ENCODE data around the gene LRRC75A.

LRRC75A gene

DNA sequence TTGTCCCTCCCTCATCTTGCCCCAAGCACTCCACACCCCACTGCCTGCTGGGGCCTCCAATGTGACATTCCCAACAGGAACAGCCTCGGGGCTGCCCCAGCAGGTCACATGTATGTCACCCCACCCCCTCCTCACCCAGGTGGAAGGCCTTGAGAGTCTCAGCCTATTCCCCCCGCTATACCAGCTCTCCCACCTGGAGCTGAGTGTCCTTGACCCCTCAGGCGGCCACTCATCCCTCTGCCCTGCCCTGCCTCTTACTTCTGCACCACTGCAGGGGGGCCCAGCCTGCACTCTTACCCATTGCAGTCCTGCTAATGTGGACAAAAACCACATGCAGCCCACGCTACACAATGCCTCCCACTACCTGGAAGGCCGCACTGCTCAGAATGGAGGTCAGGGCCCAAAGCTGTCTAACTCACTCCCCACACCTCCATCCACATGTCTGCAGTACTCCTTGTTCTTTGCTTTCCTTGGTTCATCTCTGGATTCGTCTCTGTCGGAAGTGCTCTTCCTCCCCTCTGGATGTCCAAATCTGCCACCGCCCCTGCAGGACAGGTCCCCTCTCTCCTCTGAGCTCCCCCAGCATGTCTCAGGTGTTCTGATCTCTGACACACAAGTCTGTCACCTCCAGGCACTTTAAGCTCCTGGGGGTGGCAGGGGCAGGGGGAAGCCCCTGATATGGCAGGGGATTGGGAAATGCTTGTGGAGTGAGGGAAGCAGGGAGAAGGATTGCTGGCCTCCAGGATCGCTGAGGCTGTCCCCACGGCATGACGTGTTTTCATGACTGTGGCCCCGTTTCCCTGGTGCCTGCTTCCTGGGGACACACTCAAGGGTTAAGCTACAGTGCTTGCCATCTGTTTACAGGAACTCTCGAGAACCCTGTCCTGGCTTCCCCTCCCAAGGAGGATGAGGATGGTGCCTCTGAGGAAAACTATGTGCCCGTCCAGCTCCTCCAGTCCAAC lies 55.8 kb downstream of the LRRC75A start:
- DNase-seq (ENCODE audit: low spot score) (no peak), FAIRE-seq (no peak)

DNA sequence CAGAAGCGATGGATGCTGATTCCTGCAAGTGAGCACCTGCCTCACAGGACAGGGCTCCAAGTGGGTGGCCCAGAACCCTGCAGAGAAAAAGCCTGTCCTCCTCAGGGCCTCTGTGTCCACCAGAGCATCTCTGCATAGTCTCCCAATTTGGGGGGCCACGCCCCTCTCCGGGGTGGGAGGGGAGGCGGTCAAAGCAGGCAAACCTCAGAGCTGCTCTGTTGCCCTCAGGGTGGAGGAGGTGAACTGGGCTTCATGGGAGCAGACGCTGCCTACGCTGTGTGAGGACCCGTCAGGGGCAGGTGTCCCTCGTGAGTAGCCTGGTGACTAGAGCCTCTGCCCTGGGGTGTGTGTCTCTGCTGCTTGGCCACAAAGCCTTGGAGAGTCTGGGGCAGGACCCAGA lies 57.3 kb downstream of the LRRC75A start:
- DNase-seq (ENCODE audit: low spot score) = no peak
- no peak for FAIRE-seq

DNA sequence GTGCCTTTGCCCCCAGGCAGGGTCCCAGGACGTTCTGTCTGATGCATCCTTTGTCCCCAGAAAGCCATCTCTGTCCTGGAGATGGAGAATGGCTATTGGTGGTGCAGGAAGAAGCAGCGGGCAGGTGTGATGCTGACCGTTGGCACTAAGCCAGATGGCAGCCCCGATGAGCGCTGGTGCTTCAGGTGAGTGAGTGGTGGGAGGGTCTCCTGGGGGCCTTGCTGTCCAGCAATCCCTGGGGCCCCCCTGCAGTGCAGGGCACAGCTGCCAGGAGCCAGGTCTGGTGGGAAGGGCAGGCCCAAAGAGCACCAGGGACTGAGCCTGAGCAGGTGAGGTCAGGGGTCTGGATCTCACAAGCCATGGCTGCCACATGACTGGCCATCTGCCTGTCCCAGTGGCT lies 58.5 kb downstream of the LRRC75A start:
- DNase-seq (ENCODE audit: low spot score) = no peak
- no peak for FAIRE-seq

DNA sequence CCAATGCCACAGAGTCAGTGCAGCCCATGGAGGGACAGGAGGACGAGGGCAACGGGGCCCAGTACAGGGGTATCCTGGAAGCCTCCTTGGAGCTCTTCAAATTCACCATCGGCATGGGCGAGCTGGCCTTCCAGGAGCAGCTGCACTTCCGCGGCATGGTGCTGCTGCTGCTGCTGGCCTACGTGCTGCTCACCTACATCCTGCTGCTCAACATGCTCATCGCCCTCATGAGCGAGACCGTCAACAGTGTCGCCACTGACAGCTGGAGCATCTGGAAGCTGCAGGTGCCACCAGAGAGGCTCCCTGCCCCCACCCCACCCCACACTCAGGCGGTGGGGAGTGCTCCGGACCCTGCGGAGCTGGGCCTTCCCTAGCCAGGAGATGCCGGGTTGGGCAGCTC lies 60.0 kb downstream of the LRRC75A start:
- FAIRE-seq (no peak), DNase-seq (ENCODE audit: low spot score) (no peak)

DNA sequence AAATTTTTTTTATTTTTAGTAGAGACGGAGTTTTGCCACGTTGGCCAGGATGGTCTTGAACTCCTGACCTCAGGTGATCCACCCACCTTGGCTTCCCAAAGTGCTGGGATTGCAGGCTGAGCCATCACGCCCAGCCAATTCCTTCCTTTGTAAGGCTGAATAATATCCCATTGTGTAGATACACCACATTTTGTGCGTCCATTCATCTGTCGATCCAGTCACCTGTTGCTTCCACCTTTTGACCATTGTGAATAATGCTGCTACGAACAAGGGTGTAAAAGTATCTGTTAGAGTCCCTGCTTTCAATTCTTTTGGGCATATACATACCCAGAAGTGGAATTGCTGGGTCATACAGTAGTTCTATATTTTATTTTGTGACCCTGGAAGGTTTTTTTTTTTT lies 61.3 kb downstream of the LRRC75A start:
- FAIRE-seq (no peak), DNase-seq (ENCODE audit: low spot score) (no peak)

DNA sequence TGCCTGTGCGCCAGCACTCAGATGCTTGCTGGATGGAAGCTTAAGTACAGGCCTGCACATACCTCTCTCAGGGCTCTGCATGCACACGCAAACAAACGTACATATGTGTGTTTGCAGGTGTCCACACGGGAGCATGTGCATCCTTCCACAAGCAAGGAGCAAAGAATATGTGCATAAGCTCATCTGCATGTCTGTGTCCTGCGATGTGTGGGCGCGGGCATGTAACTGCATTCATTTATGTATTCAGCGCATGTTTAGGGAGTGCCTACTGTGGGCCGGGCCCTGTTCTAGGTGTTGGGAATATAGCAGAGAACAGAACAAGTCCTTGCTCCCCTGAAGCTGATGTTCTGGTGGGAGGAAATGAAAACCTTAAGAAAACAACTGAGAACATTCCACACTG lies 62.9 kb downstream of the LRRC75A start:
- no peak for FAIRE-seq
- DNase-seq (ENCODE audit: low spot score) = no peak

DNA sequence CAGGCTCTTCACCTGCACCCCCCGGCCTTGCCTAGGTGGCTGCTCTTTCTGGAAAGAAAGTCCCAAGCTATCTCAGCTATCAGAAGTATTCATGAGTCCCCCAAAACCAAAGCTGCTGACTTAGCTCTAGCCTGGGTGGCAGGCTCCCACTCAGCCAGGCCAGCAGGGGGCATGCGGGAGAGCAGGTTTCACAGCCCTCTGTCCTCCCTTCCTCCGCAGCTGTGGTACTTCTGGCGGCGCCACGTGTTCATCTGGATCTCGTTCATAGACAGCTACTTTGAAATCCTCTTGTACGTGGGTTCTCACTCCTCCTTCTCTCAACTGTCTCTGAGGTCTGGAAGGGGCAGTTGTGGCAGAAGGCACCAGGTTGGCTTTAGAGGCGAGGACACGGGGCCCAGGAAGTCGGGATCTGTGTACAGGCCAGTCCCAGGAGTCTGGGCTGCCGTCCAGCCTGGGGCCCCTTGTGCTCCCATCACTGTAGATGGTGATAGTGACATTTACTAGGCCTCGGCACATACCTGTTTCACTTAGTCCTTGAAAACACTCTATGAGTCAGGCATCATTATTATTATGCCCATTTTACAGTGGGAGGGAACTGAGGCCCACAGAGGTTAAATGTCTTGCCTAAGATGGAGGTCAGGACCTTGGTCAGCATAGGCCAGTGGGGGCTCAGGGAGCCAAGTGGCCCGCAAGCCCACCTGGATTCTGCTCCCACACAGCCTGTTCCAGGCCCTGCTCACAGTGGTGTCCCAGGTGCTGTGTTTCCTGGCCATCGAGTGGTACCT lies 63.7 kb downstream of the LRRC75A start:
- DNase-seq (ENCODE audit: low spot score) (no peak), FAIRE-seq (no peak)

DNA sequence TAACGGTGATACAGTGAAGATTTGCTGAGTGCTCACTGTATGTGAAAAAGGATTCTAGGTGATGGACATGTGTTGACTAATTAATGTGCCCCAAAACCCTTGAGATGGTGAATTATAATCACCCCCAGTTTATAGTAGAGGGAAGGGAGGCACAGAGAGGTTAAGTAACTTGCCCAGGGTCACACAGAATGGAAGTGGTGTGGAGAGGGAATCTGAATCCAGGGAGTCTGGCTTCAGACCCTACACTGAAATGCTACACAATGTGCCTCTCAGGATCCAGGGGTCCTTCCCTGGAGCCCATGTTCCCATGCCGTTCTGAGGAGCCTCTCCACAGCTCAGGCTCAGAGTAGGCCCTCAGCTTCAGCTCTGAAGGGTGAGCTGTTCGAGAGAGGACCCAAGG lies 65.0 kb downstream of the LRRC75A start:
- no peak for FAIRE-seq

DNA sequence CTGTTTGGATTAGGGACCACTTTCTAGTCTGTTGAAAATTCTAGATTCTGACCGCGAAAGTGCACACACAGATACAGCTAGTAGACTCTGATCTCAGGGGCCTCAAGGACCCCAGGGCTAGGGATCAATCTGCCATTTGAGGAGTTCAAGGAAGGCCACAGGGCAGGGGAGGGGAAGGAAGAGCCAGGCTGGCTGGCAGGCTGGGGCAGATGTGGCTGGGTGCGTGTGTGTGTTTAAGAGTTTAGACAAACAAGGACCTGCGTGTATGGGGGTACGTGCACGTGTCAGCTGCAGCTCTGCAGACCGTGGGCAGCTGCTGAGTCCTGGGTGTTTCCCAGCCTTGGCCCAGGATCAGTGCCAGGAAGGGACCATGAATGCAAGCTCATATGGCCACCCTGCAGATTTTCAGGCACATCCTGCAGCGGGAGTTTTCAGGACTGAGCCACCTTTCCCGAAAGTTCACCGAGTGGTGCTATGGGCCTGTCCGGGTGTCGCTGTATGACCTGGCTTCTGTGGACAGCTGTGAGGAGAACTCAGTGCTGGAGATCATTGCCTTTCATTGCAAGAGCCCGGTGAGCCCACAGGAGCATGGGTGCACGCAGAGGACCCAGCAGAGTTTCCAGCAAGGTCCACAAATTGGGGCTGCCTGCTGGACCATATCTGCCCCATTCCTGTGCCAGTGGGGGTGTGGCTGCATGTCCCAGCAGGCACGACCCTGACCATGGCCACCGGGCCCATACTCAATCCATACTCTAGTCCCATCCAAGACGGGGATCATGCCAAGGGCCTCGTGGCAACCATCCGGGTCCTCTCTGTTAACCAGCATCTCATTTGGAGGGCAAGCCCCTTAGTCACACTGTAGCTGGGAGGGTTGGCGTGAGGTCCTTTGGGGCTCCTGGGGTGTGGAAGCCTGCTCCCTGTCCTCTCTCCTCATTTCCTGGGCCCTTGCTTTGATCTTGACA lies 66.0 kb downstream of the LRRC75A start:
- FAIRE-seq (no peak), DNase-seq (ENCODE audit: low spot score) (no peak)

More for the DNA sequence above, 65.0 kb downstream of the LRRC75A start:
- DNase-seq (ENCODE audit: low spot score) = no peak

DNA sequence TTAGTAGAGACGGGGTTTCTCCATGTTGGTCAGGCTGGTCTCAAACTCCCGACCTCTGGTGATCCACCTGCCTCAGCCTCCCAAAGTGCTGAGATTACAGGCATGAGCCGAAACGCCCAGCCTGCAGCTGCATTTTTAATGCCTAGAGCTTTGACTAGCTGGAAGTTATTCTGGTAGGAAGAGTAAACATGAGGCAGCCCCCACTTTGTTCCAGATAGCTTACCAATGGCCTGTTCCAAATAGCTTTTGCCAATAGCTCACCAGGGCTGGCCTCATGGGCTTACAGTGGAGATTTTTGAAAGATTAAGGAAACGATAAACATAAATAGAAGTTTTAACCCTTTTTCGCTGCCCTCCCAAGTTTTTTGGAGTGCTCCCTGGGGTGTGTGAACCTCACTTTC lies 66.8 kb downstream of the LRRC75A start:
- FAIRE-seq = no peak
- no peak for DNase-seq (ENCODE audit: low spot score)

DNA sequence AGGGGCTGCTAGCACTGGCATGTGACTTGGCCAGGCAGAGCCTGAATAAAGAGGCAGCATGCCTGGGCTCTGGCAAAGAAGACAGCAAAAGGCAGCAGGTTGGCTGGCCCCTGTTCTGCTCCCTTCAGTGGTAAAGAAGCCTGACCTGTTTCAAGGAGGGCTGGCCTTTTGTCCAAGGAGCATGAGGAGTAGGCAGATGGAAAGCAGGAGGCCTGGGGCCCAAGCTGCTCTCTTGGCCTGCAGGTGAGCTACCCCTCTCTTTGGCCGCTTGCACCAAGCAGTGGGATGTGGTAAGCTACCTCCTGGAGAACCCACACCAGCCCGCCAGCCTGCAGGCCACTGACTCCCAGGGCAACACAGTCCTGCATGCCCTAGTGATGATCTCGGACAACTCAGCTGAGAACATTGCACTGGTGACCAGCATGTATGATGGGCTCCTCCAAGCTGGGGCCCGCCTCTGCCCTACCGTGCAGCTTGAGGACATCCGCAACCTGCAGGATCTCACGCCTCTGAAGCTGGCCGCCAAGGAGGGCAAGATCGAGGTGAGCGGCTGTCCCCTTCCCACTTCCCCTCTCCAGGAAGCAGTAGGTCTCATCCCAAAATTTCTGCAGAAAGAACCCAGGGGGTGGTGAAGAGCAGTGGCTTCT lies 68.6 kb downstream of the LRRC75A start:
- FAIRE-seq (no peak), DNase-seq (ENCODE audit: low spot score) (no peak)

DNA sequence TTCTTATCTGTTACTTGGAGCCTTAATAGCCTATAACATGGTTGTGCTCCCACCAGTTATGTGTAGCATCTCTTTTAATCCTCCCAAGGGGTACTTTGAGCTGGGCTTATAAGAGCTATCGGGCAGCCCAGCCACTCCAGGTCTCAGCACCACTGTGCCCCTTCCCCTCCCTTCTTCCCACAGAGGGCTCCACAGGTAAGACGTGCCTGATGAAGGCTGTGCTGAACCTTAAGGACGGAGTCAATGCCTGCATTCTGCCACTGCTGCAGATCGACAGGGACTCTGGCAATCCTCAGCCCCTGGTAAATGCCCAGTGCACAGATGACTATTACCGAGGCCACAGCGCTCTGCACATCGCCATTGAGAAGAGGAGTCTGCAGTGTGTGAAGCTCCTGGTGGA lies 69.6 kb downstream of the LRRC75A start:
- DNase-seq (ENCODE audit: low spot score) (no peak), FAIRE-seq (no peak)

DNA sequence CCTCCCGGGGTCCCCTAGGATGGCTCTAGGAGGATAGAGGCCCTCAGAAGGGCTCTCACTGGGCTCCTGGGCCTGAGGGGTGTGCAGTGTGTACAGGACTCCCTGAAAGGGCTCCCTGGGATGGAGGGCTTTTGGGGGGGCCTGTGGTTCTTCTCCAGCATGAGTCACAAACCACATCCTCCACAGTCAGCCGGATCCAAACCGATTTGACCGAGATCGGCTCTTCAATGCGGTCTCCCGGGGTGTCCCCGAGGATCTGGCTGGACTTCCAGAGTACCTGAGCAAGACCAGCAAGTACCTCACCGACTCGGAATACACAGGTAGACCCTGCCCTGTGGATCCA lies 72.1 kb downstream of the LRRC75A start:
- FAIRE-seq = peak; percentile 74
- DNase-seq (ENCODE audit: low spot score) = peak; percentile 56

DNA sequence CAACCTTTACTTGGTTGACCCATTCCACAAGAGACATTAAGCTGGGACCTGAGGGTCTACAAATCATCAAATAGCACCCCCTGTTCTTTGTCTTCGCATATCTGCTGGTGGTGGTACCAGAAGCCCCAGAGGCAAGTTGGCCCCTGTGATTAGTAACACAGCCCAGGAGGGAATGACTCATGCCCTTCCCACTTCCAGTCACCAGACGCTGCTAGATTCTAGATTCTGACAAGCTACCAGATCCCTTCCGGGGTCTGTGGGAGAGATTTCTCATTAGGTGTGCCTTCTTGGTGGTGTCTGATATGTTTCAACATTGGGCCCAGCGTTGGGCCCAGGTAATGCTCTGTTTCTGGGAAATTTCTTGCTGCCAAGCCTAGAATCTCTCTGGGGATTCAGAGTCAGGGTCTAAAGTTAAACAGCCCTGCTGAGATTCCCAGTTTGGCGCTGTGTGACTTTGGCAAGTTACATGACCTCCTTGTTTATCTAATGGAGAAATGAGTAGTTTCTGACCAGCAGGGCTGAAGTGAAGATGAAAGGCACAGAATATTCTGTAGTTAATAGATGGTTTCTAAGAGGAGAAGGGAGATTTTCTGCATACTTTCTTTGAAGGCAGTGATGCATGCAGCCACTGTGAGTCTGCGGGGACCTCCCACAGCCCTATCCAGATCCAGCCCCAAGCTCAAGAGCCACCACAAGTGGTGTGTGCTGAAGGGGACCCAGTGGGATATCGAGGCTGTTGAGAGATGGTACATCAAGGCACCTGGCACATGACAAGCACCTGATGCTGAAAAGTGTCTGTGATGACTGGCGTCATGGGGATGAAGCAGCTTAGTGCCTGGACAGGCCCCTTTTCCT lies 72.7 kb downstream of the LRRC75A start:
- peak; percentile 82 for DNase-seq (ENCODE audit: low spot score)
- peak; percentile 89 for FAIRE-seq

DNA sequence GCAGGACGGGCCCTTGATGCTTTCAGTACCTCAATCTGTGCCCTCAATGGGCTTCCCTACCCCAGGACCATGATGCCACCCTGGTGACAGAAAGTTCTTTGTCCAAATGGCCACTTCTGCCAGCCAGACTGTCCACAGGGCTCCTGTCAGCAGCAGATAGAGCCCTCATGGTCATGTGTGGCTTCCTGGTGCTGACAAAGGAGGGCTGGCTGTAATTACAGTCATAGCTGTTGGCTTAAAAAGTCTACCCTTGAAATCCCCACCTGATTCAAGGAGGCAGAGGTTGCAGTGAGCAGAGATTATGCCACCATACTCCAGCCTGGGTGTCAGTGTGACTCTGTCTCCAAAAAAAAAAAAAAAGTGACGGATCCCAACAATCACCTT lies 73.3 kb downstream of the LRRC75A start:
- DNase-seq (ENCODE audit: low spot score) (peak; percentile 6), FAIRE-seq (no peak)

DNA sequence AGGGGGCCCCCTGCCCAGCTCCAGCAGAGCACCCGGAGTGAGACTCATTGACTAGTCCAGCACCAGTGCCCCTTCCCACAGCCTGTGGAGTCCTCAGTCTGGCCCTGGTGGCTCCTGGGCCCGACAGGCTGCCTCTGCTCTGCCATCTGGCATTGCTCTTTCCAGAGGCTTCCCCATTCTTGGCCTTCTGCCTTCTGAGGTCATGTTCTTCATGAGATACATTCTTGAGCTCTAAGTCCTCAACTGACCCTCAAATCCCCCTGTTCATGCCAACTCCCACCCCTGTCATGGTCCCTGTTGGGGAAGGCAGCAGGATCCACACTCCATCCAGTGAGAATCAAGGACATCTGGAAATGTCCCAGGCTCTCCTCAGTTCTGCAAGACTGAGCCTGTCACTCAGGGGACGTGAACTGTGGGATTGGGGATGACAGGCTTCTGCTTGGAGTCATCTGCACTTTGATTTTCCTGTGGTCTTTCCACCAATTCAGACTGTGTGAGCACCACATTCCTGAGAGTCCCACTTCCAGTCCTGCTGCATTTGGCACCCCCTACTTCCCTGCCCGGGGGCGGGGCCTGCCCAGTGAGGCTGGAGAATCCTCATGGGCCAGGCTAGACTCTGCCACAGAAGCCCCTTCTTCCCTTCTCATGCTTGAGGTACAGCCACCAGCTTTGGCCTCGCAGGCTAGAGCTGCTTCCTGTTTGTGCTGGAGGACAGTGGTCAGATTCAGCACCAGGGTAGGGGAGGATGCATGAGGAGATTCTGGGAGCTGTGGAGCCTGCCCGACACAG lies 73.9 kb downstream of the LRRC75A start:
- DNase-seq (ENCODE audit: low spot score) (peak; percentile 67), FAIRE-seq (no peak)

DNA sequence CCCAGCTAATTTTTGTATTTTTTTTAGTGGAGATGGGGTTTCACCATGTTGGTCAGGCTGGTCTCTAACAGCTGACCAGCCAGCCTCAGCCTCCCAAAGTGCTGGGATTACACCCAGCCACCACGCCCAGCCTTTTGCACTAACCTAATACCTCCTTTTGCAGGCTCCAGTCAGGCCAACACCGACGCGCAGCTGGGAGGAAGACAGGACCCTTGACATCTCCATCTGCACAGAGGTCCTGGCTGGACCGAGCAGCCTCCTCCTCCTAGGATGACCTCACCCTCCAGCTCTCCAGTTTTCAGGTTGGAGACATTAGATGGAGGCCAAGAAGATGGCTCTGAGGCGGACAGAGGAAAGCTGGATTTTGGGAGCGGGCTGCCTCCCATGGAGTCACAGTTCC lies 74.6 kb downstream of the LRRC75A start:
- DNase-seq (ENCODE audit: low spot score) = no peak
- no peak for FAIRE-seq

DNA sequence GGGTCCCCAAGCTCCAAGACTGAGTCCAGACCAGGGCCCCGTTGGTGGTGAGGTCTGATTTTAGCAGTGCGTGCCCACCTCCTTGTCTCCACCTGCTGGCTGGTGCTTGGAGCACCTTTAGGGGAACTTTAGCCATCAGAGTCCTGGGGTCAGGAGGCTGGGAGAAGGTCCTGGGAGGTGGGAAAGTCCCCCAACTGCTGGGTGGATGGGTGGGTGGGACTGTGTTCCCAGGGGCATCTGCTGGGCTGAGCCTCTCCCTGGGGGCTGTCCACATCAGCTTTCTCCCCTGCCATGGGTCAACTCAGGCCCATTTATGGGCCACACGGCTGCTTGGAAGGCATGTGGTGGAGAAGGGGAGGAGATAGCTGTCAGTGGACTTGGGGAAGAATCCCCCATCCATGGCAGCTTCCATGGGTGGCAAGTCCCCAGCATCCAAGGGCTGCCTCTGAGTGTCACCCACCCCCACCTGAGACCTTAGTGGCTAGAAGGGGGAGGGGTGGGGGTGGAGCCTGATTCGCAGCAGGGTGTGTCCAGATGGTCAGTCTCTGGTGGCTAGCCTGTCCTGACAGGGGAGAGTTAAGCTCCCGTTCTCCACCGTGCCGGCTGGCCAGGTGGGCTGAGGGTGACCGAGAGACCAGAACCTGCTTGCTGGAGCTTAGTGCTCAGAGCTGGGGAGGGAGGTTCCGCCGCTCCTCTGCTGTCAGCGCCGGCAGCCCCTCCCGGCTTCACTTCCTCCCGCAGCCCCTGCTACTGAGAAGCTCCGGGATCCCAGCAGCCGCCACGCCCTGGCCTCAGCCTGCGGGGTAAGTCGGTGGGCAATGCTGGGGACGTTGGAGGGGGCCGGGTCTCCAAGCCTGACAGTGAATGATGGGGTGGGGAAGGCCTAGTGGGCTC lies 76.7 kb downstream of the LRRC75A start, which contains the start of gene TRPV2:
Gene TRPV2 (plus strand): TSS at position 541 of the 894 bp plus-strand sequence. CDS start 2,098 bp downstream, outside the sequence.
- DNase-seq (ENCODE audit: low spot score) (no peak), FAIRE-seq (no peak)
